ENCODE results near the gene NKAP. TPM values are rescaled to one million over a fixed set of nuclear protein-coding genes. Genes with fewer than 3 reads are reported as not detected.
"Not testable (repeated sequence)": the region's sequence is repeated elsewhere in the genome, so short reads cannot be mapped to it uniquely, and the experiment has no call there.

The NKAP gene
- total and polyA plus RNA-seq, 2 donors from 2014 or later: 7.7 to 9.9 TPM

DNA sequence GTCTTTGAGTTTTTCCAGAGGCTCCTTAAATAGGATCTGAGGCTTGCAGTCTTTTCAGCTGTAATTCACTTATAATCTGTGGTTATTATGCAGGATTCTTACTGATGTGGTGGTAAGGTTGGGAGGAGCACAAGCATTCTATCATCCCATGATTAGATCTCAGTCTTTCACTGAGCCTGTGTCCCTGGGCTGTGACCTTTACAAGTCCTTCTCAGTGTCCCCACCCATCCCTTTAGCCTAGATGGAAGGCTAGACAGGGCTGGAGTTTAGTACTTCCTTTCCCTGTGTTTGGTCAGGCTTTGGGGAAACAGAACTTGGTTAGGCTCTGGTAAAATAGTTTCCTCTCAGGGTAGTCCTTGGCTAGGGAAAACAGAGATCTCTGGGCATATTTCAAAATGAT lies 17.1 kb upstream of the NKAP start:
- Histone ChIP-seq H3K4me1 (ENCODE audit: control insufficient read depth in 2 of 3, insufficient read depth in 2 of 3, low read depth in 1 of 3, low read length in 3 of 3) (no peaks in the 10 kb centered on the region), H3K27ac (ENCODE audit: low read depth in 2 of 2, low read length in 2 of 2) (no peak overlapping the region), H3K9ac (ENCODE audit: low read length in 3 of 3) (no peak overlapping the region), H3K36me3 (ENCODE audit: control insufficient read depth in 2 of 3, insufficient read depth in 3 of 3, low read length in 3 of 3) (no peaks in the 10 kb centered on the region), H3K9me3 (ENCODE audit: control insufficient read depth in 2 of 3, insufficient read depth in 1 of 3, low read length in 3 of 3) (no peaks in the 10 kb centered on the region), H3K27me3 (ENCODE audit: control insufficient read depth, insufficient read depth, low read length) (no peaks in the 10 kb centered on the region), H3K4me3 (ENCODE audit: low read length in 3 of 3) (no peak overlapping the region)
- intact Hi-C loops (cut with DNase I): no loop called here
- DNase-seq (no peak), FAIRE-seq (no peak)
- TF ChIP-seq, protein P1, sequence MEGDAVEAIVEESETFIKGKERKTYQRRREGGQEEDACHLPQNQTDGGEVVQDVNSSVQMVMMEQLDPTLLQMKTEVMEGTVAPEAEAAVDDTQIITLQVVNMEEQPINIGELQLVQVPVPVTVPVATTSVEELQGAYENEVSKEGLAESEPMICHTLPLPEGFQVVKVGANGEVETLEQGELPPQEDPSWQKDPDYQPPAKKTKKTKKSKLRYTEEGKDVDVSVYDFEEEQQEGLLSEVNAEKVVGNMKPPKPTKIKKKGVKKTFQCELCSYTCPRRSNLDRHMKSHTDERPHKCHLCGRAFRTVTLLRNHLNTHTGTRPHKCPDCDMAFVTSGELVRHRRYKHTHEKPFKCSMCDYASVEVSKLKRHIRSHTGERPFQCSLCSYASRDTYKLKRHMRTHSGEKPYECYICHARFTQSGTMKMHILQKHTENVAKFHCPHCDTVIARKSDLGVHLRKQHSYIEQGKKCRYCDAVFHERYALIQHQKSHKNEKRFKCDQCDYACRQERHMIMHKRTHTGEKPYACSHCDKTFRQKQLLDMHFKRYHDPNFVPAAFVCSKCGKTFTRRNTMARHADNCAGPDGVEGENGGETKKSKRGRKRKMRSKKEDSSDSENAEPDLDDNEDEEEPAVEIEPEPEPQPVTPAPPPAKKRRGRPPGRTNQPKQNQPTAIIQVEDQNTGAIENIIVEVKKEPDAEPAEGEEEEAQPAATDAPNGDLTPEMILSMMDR (IDR thresholded peaks at IDR 0.05; ENCODE audit: borderline replicate concordance, extremely low read depth, insufficient read depth): no peak

DNA sequence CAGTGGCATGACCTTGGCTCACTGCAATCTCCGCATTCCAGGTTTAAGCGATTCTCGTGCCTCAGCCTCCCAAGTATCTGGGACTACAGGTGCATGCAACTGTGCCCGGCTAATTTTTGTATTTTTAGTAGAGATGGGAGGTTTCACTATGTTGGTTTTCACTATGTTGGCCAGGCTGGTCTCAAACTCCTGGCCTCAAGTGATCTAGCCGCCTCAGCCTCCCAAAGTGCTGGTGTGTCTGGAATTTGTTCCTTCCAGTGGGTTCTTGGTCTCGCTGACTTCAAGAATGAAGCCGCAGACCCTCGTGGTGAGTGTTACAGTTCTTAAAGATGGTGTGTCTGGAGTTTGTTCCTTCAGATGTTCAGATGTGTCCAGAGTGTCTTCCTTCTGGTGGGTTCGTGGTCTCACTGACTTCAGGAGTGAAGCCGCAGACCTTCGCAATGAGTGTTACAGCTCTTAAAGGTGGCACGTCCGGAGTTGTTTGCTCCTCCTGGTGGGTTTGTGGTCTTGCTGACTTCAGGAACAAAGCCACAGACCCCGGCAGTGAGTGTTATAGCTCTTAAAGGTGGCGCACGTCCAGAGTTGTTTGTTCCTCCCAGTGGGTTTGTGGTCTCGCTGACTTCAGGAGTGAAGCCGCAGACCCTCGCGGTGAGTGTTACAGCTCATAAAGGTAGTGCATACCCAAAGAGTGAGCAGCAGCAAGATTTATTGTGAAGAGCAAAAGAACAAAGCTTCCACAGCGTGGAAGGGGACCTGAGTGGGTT lies 12.4 kb upstream of the NKAP start:
- H3K27me3 ChIP-seq (ENCODE audit: control insufficient read depth, insufficient read depth, low read length); DNase-seq; H3K4me3 ChIP-seq (ENCODE audit: low read length in 3 of 3); H3K36me3 ChIP-seq (ENCODE audit: control insufficient read depth in 2 of 3, insufficient read depth in 3 of 3, low read length in 3 of 3); H3K9ac ChIP-seq (ENCODE audit: low read length in 3 of 3); H3K9me3 ChIP-seq (ENCODE audit: control insufficient read depth in 2 of 3, insufficient read depth in 1 of 3, low read length in 3 of 3); H3K4me1 ChIP-seq (ENCODE audit: control insufficient read depth in 2 of 3, insufficient read depth in 2 of 3, low read depth in 1 of 3, low read length in 3 of 3); H3K27ac ChIP-seq (ENCODE audit: low read depth in 2 of 2, low read length in 2 of 2); intact Hi-C loops (cut with DNase I); FAIRE-seq: not testable (repeated sequence)

DNA sequence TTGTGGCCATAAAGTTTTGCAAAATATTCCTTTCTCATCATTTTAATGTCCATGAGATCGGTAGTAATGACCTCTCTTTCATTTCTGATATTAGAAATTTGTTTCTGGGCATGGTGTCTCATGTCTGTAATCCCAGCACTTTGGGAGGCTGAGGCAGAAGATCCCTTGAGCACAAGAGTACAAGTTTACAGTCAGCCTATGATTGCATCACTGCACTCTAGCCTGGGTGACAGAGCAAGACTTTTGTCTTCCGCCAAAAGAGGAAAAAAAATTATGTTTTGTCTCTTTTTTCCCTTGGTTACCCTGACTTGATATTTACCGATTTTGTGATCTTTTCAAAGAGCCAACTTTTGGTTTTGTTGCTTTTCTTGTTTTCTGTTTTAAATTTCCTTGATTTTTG lies 10.8 kb upstream of the NKAP start:
- intact Hi-C loops (cut with DNase I): no loop called here
- FAIRE-seq: no peak

GRCh38 chrX:119948381-119948780 lies 4.8 kb upstream of the NKAP start:
- Histone ChIP-seq H3K9me3 (ENCODE audit: control insufficient read depth in 2 of 3, insufficient read depth in 1 of 3, low read length in 3 of 3) (no peaks in the 10 kb centered on the region), H3K36me3 (ENCODE audit: control insufficient read depth in 2 of 3, insufficient read depth in 3 of 3, low read length in 3 of 3) (no peaks in the 10 kb centered on the region), H3K9ac (ENCODE audit: low read length in 3 of 3) (no peak overlapping the region), H3K27ac (ENCODE audit: low read depth in 2 of 2, low read length in 2 of 2) (no peak overlapping the region), H3K4me3 (ENCODE audit: low read length in 3 of 3) (no peak overlapping the region), H3K27me3 (ENCODE audit: control insufficient read depth, insufficient read depth, low read length) (no peaks in the 10 kb centered on the region), H3K4me1 (ENCODE audit: control insufficient read depth in 2 of 3, insufficient read depth in 2 of 3, low read depth in 1 of 3, low read length in 3 of 3) (no peaks in the 10 kb centered on the region)
- DNase-seq (no peak), FAIRE-seq (no peak)
- TF ChIP-seq, protein P1 (IDR thresholded peaks at IDR 0.05; ENCODE audit: borderline replicate concordance, extremely low read depth, insufficient read depth): no peak
- intact Hi-C loops (cut with DNase I): no loop called here

More for the DNA sequence above, 10.8 kb upstream of the NKAP start:
- DNase-seq: no peak
- H3K9ac ChIP-seq (ENCODE audit: low read length in 3 of 3): no peak overlapping the region
- no peaks in the 10 kb centered on the region for H3K4me1 ChIP-seq (ENCODE audit: control insufficient read depth in 2 of 3, insufficient read depth in 2 of 3, low read depth in 1 of 3, low read length in 3 of 3)
- H3K9me3 ChIP-seq (ENCODE audit: control insufficient read depth in 2 of 3, insufficient read depth in 1 of 3, low read length in 3 of 3): no peaks in the 10 kb centered on the region
- TF ChIP-seq, protein P1 (IDR thresholded peaks at IDR 0.05; ENCODE audit: borderline replicate concordance, extremely low read depth, insufficient read depth): no peak
- no peaks in the 10 kb centered on the region for H3K36me3 ChIP-seq (ENCODE audit: control insufficient read depth in 2 of 3, insufficient read depth in 3 of 3, low read length in 3 of 3)
- no peak overlapping the region for H3K27ac ChIP-seq (ENCODE audit: low read depth in 2 of 2, low read length in 2 of 2)
- H3K4me3 ChIP-seq (ENCODE audit: low read length in 3 of 3): no peak overlapping the region
- no peaks in the 10 kb centered on the region for H3K27me3 ChIP-seq (ENCODE audit: control insufficient read depth, insufficient read depth, low read length)
